Measurements from ENCODE around the gene VAT1L. TPM values are rescaled to one million over a fixed set of nuclear protein-coding genes. Genes with fewer than 3 reads are reported as not detected.
A peak's percentile ranks its signal among the peaks of the same experiment; 100 is the strongest.

The VAT1L gene
- total RNA-seq, 1 experiment from 2014 or later = 0.10 TPM

DNA sequence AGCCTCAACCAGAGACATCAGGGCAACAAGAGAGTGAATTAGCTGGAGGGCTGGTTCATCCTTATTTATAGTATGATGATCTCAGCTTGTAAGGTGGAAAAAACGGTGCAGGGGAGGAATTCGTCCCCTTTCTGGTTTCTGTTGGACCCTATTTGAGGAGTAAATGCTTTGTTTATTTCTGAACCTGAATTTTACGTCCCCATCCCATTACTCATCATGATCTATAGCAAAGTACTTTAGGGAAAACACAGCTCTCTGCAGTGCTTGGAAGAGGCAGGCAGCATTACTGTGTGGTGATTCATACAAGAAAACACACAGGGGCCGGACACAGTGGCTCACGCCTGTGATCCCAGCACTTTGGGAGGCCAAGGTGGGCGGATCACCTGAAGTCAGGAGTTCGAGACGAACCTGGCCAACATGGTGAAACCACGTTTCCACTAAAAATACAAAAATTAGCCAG lies 8.0 kb upstream of the VAT1L start (continued):
- TF ChIP-seq, protein P1, sequence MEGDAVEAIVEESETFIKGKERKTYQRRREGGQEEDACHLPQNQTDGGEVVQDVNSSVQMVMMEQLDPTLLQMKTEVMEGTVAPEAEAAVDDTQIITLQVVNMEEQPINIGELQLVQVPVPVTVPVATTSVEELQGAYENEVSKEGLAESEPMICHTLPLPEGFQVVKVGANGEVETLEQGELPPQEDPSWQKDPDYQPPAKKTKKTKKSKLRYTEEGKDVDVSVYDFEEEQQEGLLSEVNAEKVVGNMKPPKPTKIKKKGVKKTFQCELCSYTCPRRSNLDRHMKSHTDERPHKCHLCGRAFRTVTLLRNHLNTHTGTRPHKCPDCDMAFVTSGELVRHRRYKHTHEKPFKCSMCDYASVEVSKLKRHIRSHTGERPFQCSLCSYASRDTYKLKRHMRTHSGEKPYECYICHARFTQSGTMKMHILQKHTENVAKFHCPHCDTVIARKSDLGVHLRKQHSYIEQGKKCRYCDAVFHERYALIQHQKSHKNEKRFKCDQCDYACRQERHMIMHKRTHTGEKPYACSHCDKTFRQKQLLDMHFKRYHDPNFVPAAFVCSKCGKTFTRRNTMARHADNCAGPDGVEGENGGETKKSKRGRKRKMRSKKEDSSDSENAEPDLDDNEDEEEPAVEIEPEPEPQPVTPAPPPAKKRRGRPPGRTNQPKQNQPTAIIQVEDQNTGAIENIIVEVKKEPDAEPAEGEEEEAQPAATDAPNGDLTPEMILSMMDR (IDR thresholded peaks at IDR 0.05 in 2 of 3, conservative IDR thresholded peaks at IDR 0.05 in 1 of 3; ENCODE audit: borderline replicate concordance in 1 of 3, insufficient read depth in 1 of 3, low read depth in 2 of 3, low read length in 2 of 3) = no peak

DNA sequence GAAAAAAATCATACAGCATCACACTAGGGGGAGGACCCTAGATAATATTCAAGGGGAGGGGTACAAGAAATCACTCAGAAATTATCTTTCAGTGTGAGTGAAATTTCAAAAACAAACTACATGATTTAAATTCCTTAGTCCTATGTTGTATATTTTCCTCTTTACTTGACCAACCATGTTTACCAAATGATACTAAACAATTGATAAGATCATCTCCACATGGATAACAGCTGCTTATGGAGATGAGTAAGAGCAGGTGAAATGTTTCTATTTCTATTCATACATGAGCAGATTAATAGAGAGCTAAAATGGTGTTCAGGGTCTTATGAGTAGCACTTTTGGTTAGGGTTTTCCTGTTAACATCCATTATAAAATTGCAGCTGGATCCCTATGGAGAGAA lies 7.3 kb upstream of the VAT1L start:
- TF ChIP-seq POLR2A (IDR thresholded peaks at IDR 0.05; ENCODE audit: borderline replicate concordance, extremely low read depth, insufficient read depth, insufficient read length) = no peak
- RAD21 ChIA-PET (ENCODE audit: low non-redundant PET in 1 of 2, low total read pairs in 2 of 2, uncharacterized antibody in 2 of 2, unreplicated experiment in 2 of 2) = no interaction called here
- BruUV-seq (replicated peaks) = no TSS peak
- intact Hi-C loops (cut with micrococcal nuclease) = no loop called here
- H4K20me1 ChIP-seq (ENCODE audit: insufficient read depth) = no peaks in the 10 kb centered on the region
- no peak overlapping the region for H3K27ac ChIP-seq (ENCODE audit: low read depth, low read length)
- no peaks in the 10 kb centered on the region for H3K9me2 ChIP-seq (ENCODE audit: insufficient read depth)
- no peaks in the 10 kb centered on the region for H3K9me3 ChIP-seq (ENCODE audit: control insufficient read depth in 1 of 2, insufficient read depth in 1 of 2, low read depth in 1 of 2, low read length in 2 of 2)
- H3K27me3 ChIP-seq (ENCODE audit: insufficient read depth, low read length) = peaks cover 9% of the 10 kb centered on the region
- peak overlapping the region; percentile 45; the same call in 1 of the 2 replicates for H3K4me2 ChIP-seq (ENCODE audit: low read length)
- no peaks in the 10 kb centered on the region for H3K36me3 ChIP-seq (ENCODE audit: control insufficient read depth in 1 of 2, insufficient read depth in 2 of 2, low read length in 2 of 2)
- CTCF ChIA-PET = interaction anchor here (1.2 to 1.4 kb wide), 2 partner anchors 59 to 104 kb away, joined by 3 to 4 read pairs; partner anchors contain the start of gene NUDT7
- H3K79me2 ChIP-seq (ENCODE audit: insufficient read depth, low read length) = no peaks in the 10 kb centered on the region
- no peak for ATAC-seq
- peaks cover 2 to 15% of the 10 kb centered on the region in 2 experiments; a peak in 2 of 4 replicates for H3K4me1 ChIP-seq (ENCODE audit: control insufficient read depth in 1 of 2, insufficient read depth in 2 of 2, low read length in 2 of 2)
- POLR2A ChIA-PET = no interaction called here
- no peak overlapping the region for H3K4me3 ChIP-seq (replicated peaks in 1 of 2; ENCODE audit: low read depth in 1 of 2, low read length in 2 of 2)
- no peak for DNase-seq (ENCODE audit: low read depth, low spot score)
- peak overlapping the region; percentile 60 for H2AFZ ChIP-seq (ENCODE audit: low read depth, low read length, poor library complexity, severe bottlenecking)
- no peak overlapping the region for H3K9ac ChIP-seq (ENCODE audit: low read length)

DNA sequence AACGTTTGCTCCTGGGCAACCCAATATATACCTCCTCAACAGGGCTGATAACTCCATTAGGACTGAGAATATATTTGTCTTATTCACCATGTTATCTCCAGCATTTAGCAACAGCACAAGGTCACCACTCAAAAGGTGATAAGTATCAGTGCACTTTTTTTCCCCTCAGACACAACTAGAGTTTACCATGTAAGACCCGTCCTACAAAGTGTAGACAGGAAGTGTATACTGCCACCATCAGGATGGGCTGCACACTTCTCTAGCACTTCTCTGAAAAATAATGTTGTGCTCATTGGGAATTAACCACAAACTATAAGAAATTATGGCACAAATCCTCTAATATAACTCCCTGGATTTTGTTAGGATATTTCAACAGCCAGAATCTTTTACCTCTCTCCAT lies 5.7 kb upstream of the VAT1L start:
- Histone ChIP-seq H3K9me2 (ENCODE audit: insufficient read depth) (no peaks in the 10 kb centered on the region), H3K36me3 (ENCODE audit: control insufficient read depth in 1 of 2, insufficient read depth in 2 of 2, low read length in 2 of 2) (no peaks in the 10 kb centered on the region), H4K20me1 (ENCODE audit: insufficient read depth) (no peaks in the 10 kb centered on the region), H3K9ac (ENCODE audit: low read length) (no peak overlapping the region), H3K4me3 (replicated peaks in 1 of 2; ENCODE audit: low read depth in 1 of 2, low read length in 2 of 2) (no peak overlapping the region), H2AFZ (ENCODE audit: low read depth, low read length, poor library complexity, severe bottlenecking) (peak overlapping the region; percentile 75), H3K4me1 (ENCODE audit: control insufficient read depth in 1 of 2, insufficient read depth in 2 of 2, low read length in 2 of 2) (peaks cover 2 to 15% of the 10 kb centered on the region in 2 experiments; a peak in 2 of 4 replicates), H3K4me2 (ENCODE audit: low read length) (no peak overlapping the region), H3K79me2 (ENCODE audit: insufficient read depth, low read length) (no peaks in the 10 kb centered on the region), H3K9me3 (ENCODE audit: control insufficient read depth in 1 of 2, insufficient read depth in 1 of 2, low read depth in 1 of 2, low read length in 2 of 2) (no peaks in the 10 kb centered on the region), H3K27ac (ENCODE audit: low read depth, low read length) (no peak overlapping the region), H3K27me3 (ENCODE audit: insufficient read depth, low read length) (peaks cover 25% of the 10 kb centered on the region)
- CTCF ChIA-PET = no interaction called here
- ATAC-seq = peak; percentile 76; the same call in 1 of the 2 replicates
- peak; percentile 7 for DNase-seq (ENCODE audit: low read depth, low spot score)
- RAD21 ChIA-PET (ENCODE audit: low non-redundant PET in 1 of 2, low total read pairs in 2 of 2, uncharacterized antibody in 2 of 2, unreplicated experiment in 2 of 2) = no interaction called here
- TF ChIP-seq, protein P2, sequence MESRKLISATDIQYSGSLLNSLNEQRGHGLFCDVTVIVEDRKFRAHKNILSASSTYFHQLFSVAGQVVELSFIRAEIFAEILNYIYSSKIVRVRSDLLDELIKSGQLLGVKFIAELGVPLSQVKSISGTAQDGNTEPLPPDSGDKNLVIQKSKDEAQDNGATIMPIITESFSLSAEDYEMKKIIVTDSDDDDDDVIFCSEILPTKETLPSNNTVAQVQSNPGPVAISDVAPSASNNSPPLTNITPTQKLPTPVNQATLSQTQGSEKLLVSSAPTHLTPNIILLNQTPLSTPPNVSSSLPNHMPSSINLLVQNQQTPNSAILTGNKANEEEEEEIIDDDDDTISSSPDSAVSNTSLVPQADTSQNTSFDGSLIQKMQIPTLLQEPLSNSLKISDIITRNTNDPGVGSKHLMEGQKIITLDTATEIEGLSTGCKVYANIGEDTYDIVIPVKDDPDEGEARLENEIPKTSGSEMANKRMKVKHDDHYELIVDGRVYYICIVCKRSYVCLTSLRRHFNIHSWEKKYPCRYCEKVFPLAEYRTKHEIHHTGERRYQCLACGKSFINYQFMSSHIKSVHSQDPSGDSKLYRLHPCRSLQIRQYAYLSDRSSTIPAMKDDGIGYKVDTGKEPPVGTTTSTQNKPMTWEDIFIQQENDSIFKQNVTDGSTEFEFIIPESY (IDR thresholded peaks at IDR 0.05; ENCODE audit: extremely low read depth, insufficient replicate concordance, low read length) = no peak
- TF ChIP-seq SIN3A (IDR thresholded peaks at IDR 0.05; ENCODE audit: low read depth) = no peak
- TF ChIP-seq SRF (IDR thresholded peaks at IDR 0.05; ENCODE audit: low read depth) = no peak
- TF ChIP-seq POLR2A (IDR thresholded peaks at IDR 0.05; ENCODE audit: borderline replicate concordance, extremely low read depth, insufficient read depth, insufficient read length) = no peak
- peak; percentile 47; the same call in 1 of the 2 replicates for TF ChIP-seq RAD21 (IDR thresholded peaks at IDR 0.05; ENCODE audit: low read depth)
- no peak for TF ChIP-seq EGR1 (IDR thresholded peaks at IDR 0.05; ENCODE audit: low read depth)
- TF ChIP-seq, protein P1 (IDR thresholded peaks at IDR 0.05 in 2 of 3, conservative IDR thresholded peaks at IDR 0.05 in 1 of 3; ENCODE audit: borderline replicate concordance in 1 of 3, insufficient read depth in 1 of 3, low read depth in 2 of 3, low read length in 2 of 3) = peak; percentile 34 to 66 (median 57); a peak in 4 of 6 replicates
- no peak for TF ChIP-seq EZH2phosphoT487 (IDR thresholded peaks at IDR 0.05; ENCODE audit: borderline replicate concordance)
- no peak for TF ChIP-seq ATF3 (IDR thresholded peaks at IDR 0.05)
- no peak for TF ChIP-seq CEBPB (IDR thresholded peaks at IDR 0.05; ENCODE audit: low read depth)
- POLR2A ChIA-PET = no interaction called here
- intact Hi-C loops (cut with micrococcal nuclease) = loop anchor here (1.0 kb wide), 1 partner anchor 107 kb away; no protein-coding TSS in a partner anchor
- BruUV-seq (replicated peaks) = no TSS peak
